HCT116 (cell line): ENCODE results near the gene CRADD. TPM values are rescaled to one million over a fixed set of nuclear protein-coding genes. Genes with fewer than 3 reads are reported as not detected.

Experiments used
- ATAC-seq: fragments of 200-7000 bp; cut with Tn5 transposase; 2 replicates; pipeline ENCODE4 v1.9.1; 2020; ENCODE audit warnings: mild to moderate bottlenecking, moderate library complexity
- BruUV-seq: library from RNA; stranded (reverse); fragments of 400-500 nt; replicated peaks from 2 replicates; lab custom pipeline; 2021; lab: Mats Ljungman, UMichigan
- CTCF ChIA-PET: fragments of 300-600 bp; sonication (Branson Sonifier 250); formaldehyde crosslinking; loops from one replicate; lab custom pipeline; 2021; ENCODE audit warnings: antibody characterized with exemption; lab: Charles Lee
- POLR2A ChIA-PET: fragments of 300-600, 350-600 bp; sonication (Branson Sonifier 250); formaldehyde crosslinking; loops from one replicate; lab custom pipeline; 2021; ENCODE audit warnings: antibody characterized with exemption; lab: Charles Lee
- RAD21 ChIA-PET, 2 experiments: fragments of 300-600 bp; sonication (Branson Sonifier 250); formaldehyde crosslinking; loops; one replicate each; lab custom pipeline; 2023; ENCODE audit warnings: low total read pairs in 2 of 2; ENCODE audit not compliant: uncharacterized antibody in 2 of 2, unreplicated experiment in 2 of 2, low non-redundant PET in 1 of 2; lab: Charles Lee
- DNase-seq: peaks from one replicate; pipeline ENCODE4 v3.0.0-alpha.2; 2010; ENCODE audit warnings: low read depth, low spot score
- H2AFZ ChIP-seq: fragments of 200-600 bp; shearing (Covaris generic), sonication (generic); 2 replicates; pipeline ENCODE4 v1.6.1; 2017; ENCODE audit warnings: low read depth, mixed run types, mixed read lengths, antibody characterized with exemption, low read length; ENCODE audit not compliant: poor library complexity, severe bottlenecking
- H3K27ac ChIP-seq: 2 replicates; pipeline ENCODE4 v1.5.1; 2012; ENCODE audit warnings: low read depth, low read length
- H3K27me3 ChIP-seq: fragments of 200-600 bp; sonication (generic); 2 replicates; pipeline ENCODE4 v1.6.1; 2016; ENCODE audit warnings: mixed run types, low read length, mixed read lengths; ENCODE audit not compliant: insufficient read depth
- H3K36me3 ChIP-seq, 2 experiments: fragments of 200-500 bp in 1 of 2; fragments of 200-600 bp in 1 of 2; sonication (Bioruptor generic) in 1 of 2; sonication (generic) in 1 of 2; 2 replicates each; pipeline versions ENCODE4 v1.5.1 to v1.6.1; 2014 to 2016; ENCODE audit warnings: low read length in 2 of 2, inconsistent platforms in 1 of 2, mixed read lengths in 1 of 2, mixed run types in 1 of 2; ENCODE audit not compliant: insufficient read depth in 2 of 2, control insufficient read depth in 1 of 2
- H3K4me1 ChIP-seq, 2 experiments: fragments of 200-600 bp in 1 of 2; sonication (generic) in 1 of 2; 2 replicates each; pipeline versions ENCODE4 v1.5.1 to v1.6.1; 2012 to 2017; ENCODE audit warnings: low read length in 2 of 2, inconsistent platforms in 1 of 2, mild to moderate bottlenecking in 1 of 2, mixed read lengths in 1 of 2, mixed run types in 1 of 2, moderate library complexity in 1 of 2; ENCODE audit not compliant: insufficient read depth in 2 of 2, control insufficient read depth in 1 of 2
- H3K4me2 ChIP-seq: fragments of 200-600 bp; sonication (generic); 2 replicates; pipeline ENCODE4 v1.6.1; 2017; ENCODE audit warnings: mixed run types, low read length, mixed read lengths
- H3K4me3 ChIP-seq, 2 experiments: fragments of 200-600 bp in 1 of 2; sonication (generic) in 1 of 2; replicated peaks in 1 of 2; 2 replicates each; pipeline ENCODE4 v1.5.1; 2011 to 2016; ENCODE audit warnings: low read length in 2 of 2, control low read depth in 1 of 2, low read depth in 1 of 2, mild to moderate bottlenecking in 1 of 2, mixed read lengths in 1 of 2, mixed run types in 1 of 2
- H3K79me2 ChIP-seq: fragments of 200-600 bp; sonication (generic); 2 replicates; pipeline ENCODE4 v1.6.1; 2017; ENCODE audit warnings: mild to moderate bottlenecking, mixed run types, low read length, moderate library complexity, mixed read lengths; ENCODE audit not compliant: insufficient read depth
- H3K9ac ChIP-seq: fragments of 200-600 bp; sonication (generic); 2 replicates; pipeline ENCODE4 v1.6.1; 2016; ENCODE audit warnings: low read length, mixed read lengths
- H3K9me2 ChIP-seq: fragments of 200-600 bp; sonication (generic), shearing (Covaris generic); 2 replicates; pipeline ENCODE4 v1.6.1; 2017; ENCODE audit warnings: mixed run types, mild to moderate bottlenecking, moderate library complexity; ENCODE audit not compliant: insufficient read depth
- H3K9me3 ChIP-seq, 2 experiments: fragments of 200-500 bp in 1 of 2; fragments of 200-600 bp in 1 of 2; sonication (Bioruptor generic) in 1 of 2; sonication (generic) in 1 of 2; 2 replicates each; pipeline ENCODE4 v1.6.1; 2014 to 2017; ENCODE audit warnings: low read length in 2 of 2, mixed read lengths in 2 of 2, inconsistent platforms in 1 of 2, low read depth in 1 of 2, mild to moderate bottlenecking in 1 of 2, mixed run types in 1 of 2, moderate library complexity in 1 of 2; ENCODE audit not compliant: control insufficient read depth in 1 of 2, insufficient read depth in 1 of 2
- H4K20me1 ChIP-seq: fragments of 200-600 bp; sonication (generic), shearing (Covaris generic); 2 replicates; pipeline ENCODE4 v1.6.1; 2017; ENCODE audit warnings: mixed run types, mild to moderate bottlenecking, moderate library complexity; ENCODE audit not compliant: insufficient read depth
- CBX3 ChIP-seq: IDR thresholded peaks from 2 replicates; pipeline ENCODE4 v1.6.1; 2012; ENCODE audit warnings: low read depth
- CEBPB ChIP-seq: IDR thresholded peaks from 2 replicates; pipeline ENCODE4 v1.6.1; 2012; ENCODE audit warnings: low read depth
- EGR1 ChIP-seq: IDR thresholded peaks from 2 replicates; pipeline ENCODE4 v1.6.1; 2012; ENCODE audit warnings: low read depth
- ELF1 ChIP-seq: IDR thresholded peaks from 2 replicates; pipeline ENCODE4 v1.6.1; 2012; ENCODE audit warnings: low read depth, borderline replicate concordance
- EZH2 ChIP-seq: fragments of 200-600 bp; sonication (generic); IDR thresholded peaks from 2 replicates; pipeline ENCODE4 v1.6.1; 2017; ENCODE audit warnings: antibody characterized with exemption, mixed run types
- FOSL1 ChIP-seq: IDR thresholded peaks from 2 replicates; pipeline ENCODE4 v1.6.1; 2012; ENCODE audit warnings: low read depth
- JUND ChIP-seq: IDR thresholded peaks from 2 replicates; pipeline ENCODE4 v1.6.1; 2012
- POLR2A ChIP-seq: IDR thresholded peaks from 2 replicates; pipeline ENCODE4 v1.7.0; 2011; ENCODE audit warnings: borderline replicate concordance; ENCODE audit not compliant: insufficient read depth, insufficient read length; ENCODE audit errors: extremely low read depth
- RAD21 ChIP-seq: IDR thresholded peaks from 2 replicates; pipeline ENCODE4 v1.6.1; 2012; ENCODE audit warnings: low read depth, mild to moderate bottlenecking
- TCF7L2 ChIP-seq: IDR thresholded peaks from 2 replicates; pipeline ENCODE4 v1.7.0; 2011; ENCODE audit warnings: borderline replicate concordance, inconsistent platforms; ENCODE audit not compliant: insufficient read depth, insufficient read length; ENCODE audit errors: extremely low read depth
- YY1 ChIP-seq: IDR thresholded peaks from 2 replicates; pipeline ENCODE4 v1.6.1; 2011; ENCODE audit warnings: low read length, low read depth, moderate library complexity, mild to moderate bottlenecking; ENCODE audit not compliant: insufficient replicate concordance; ENCODE audit errors: extremely low read depth
- ZFX ChIP-seq: fragments of 450-650 bp; IDR thresholded peaks from 2 replicates; pipeline ENCODE4 v1.6.1; 2017
- intact Hi-C: fragments of 100-400 bp; cut with micrococcal nuclease; formaldehyde crosslinking; loops from 2 replicates; pipeline ENCODE4 v1.10.0; 2022
- total RNA-seq: library from RNA; stranded (reverse); gene quantifications from one replicate; pipeline ENCODE4 v1.2.1, GENCODE V29; 2021; ENCODE audit not compliant: unreplicated experiment
- TF ChIP-seq, protein P1 (sequence below): IDR thresholded peaks from 2 replicates; pipeline ENCODE4 v1.6.1; 2011; ENCODE audit warnings: mild to moderate bottlenecking, low read length, moderate library complexity; ENCODE audit not compliant: insufficient replicate concordance; ENCODE audit errors: extremely low read depth
- TF ChIP-seq, protein P2 (sequence below), 3 experiments: fragments of 200-600 bp in 1 of 3; sonication (generic) in 1 of 3; IDR thresholded peaks in 2 of 3; conservative IDR thresholded peaks in 1 of 3; 2 replicates each; pipeline ENCODE4 v1.5.1; 2012 to 2017; ENCODE audit warnings: low read depth in 2 of 3, low read length in 2 of 3, antibody characterized with exemption in 1 of 3, borderline replicate concordance in 1 of 3, control low read depth in 1 of 3, mild to moderate bottlenecking in 1 of 3, mixed read lengths in 1 of 3, mixed run types in 1 of 3, moderate library complexity in 1 of 3; ENCODE audit not compliant: insufficient read depth in 1 of 3
- TF ChIP-seq, protein P3 (sequence below): IDR thresholded peaks from 2 replicates; pipeline ENCODE4 v1.6.1; 2012; ENCODE audit warnings: low read depth

The CRADD gene
- total RNA-seq, 1 experiment from 2014 or later = 12.2 TPM

DNA sequence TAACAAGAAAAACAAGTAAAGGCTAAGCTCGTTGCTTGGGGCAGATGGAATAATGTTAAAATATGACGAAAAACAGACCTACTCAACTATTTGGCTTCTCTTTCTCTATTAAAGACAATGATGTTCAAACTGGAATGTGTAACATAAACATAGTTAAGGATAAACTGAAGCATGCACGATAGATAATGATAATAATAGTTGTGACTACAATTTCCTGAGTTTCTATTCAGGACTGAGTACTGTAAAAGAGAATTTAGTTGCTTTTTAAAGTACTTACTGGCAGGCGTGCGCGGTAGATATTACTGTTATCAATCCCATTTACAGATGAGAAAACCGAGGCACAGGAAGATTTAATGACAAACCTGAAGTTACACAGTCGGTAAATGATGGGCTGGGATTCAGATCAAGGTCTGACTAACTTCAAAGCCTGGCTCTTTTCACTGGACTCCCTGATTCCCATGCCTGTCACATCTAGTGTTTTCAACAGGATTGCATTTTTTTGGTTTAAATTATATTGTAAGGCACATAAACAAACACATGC lies 103.0 kb downstream of the CRADD start:
- RAD21 ChIA-PET = no interaction called here
- BruUV-seq = no TSS peak
- Histone ChIP-seq H3K4me3 (no peak overlapping the region), H3K9me2 (no peaks in the 10 kb centered on the region), H3K9me3 (no peaks in the 10 kb centered on the region), H3K36me3 (no peaks in the 10 kb centered on the region), H3K9ac (no peak overlapping the region)
- no peak for ATAC-seq
- TF ChIP-seq ELF1 = no peak
- no peak for TF ChIP-seq CBX3
- no peak for TF ChIP-seq EGR1
- TF ChIP-seq ZFX = no peak
- TF ChIP-seq FOSL1 = no peak
- TF ChIP-seq POLR2A = no peak
- TF ChIP-seq, protein P1, sequence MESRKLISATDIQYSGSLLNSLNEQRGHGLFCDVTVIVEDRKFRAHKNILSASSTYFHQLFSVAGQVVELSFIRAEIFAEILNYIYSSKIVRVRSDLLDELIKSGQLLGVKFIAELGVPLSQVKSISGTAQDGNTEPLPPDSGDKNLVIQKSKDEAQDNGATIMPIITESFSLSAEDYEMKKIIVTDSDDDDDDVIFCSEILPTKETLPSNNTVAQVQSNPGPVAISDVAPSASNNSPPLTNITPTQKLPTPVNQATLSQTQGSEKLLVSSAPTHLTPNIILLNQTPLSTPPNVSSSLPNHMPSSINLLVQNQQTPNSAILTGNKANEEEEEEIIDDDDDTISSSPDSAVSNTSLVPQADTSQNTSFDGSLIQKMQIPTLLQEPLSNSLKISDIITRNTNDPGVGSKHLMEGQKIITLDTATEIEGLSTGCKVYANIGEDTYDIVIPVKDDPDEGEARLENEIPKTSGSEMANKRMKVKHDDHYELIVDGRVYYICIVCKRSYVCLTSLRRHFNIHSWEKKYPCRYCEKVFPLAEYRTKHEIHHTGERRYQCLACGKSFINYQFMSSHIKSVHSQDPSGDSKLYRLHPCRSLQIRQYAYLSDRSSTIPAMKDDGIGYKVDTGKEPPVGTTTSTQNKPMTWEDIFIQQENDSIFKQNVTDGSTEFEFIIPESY = no peak
- TF ChIP-seq JUND = no peak
- no peak for TF ChIP-seq TCF7L2
- TF ChIP-seq, protein P2, sequence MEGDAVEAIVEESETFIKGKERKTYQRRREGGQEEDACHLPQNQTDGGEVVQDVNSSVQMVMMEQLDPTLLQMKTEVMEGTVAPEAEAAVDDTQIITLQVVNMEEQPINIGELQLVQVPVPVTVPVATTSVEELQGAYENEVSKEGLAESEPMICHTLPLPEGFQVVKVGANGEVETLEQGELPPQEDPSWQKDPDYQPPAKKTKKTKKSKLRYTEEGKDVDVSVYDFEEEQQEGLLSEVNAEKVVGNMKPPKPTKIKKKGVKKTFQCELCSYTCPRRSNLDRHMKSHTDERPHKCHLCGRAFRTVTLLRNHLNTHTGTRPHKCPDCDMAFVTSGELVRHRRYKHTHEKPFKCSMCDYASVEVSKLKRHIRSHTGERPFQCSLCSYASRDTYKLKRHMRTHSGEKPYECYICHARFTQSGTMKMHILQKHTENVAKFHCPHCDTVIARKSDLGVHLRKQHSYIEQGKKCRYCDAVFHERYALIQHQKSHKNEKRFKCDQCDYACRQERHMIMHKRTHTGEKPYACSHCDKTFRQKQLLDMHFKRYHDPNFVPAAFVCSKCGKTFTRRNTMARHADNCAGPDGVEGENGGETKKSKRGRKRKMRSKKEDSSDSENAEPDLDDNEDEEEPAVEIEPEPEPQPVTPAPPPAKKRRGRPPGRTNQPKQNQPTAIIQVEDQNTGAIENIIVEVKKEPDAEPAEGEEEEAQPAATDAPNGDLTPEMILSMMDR (IDR thresholded peaks at IDR 0.05 in 2 of 3, conservative IDR thresholded peaks at IDR 0.05 in 1 of 3; ENCODE audit: borderline replicate concordance in 1 of 3, insufficient read depth in 1 of 3, low read depth in 2 of 3, low read length in 2 of 3) = no peak
- TF ChIP-seq, protein P3, sequence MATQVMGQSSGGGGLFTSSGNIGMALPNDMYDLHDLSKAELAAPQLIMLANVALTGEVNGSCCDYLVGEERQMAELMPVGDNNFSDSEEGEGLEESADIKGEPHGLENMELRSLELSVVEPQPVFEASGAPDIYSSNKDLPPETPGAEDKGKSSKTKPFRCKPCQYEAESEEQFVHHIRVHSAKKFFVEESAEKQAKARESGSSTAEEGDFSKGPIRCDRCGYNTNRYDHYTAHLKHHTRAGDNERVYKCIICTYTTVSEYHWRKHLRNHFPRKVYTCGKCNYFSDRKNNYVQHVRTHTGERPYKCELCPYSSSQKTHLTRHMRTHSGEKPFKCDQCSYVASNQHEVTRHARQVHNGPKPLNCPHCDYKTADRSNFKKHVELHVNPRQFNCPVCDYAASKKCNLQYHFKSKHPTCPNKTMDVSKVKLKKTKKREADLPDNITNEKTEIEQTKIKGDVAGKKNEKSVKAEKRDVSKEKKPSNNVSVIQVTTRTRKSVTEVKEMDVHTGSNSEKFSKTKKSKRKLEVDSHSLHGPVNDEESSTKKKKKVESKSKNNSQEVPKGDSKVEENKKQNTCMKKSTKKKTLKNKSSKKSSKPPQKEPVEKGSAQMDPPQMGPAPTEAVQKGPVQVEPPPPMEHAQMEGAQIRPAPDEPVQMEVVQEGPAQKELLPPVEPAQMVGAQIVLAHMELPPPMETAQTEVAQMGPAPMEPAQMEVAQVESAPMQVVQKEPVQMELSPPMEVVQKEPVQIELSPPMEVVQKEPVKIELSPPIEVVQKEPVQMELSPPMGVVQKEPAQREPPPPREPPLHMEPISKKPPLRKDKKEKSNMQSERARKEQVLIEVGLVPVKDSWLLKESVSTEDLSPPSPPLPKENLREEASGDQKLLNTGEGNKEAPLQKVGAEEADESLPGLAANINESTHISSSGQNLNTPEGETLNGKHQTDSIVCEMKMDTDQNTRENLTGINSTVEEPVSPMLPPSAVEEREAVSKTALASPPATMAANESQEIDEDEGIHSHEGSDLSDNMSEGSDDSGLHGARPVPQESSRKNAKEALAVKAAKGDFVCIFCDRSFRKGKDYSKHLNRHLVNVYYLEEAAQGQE = no peak
- no peak for TF ChIP-seq CEBPB
- no peak for TF ChIP-seq RAD21
- TF ChIP-seq YY1 = no peak
- no peak for TF ChIP-seq EZH2
- TF ChIP-seq, all 23 proteins: peak for 0
- ChIA-PET CTCF (no interaction called here), POLR2A (interaction anchor here (1.0 kb wide), 1 partner anchor 14 kb away, joined by 3 read pairs; no protein-coding TSS in a partner anchor)
- Histone ChIP-seq H3K27ac (no peak overlapping the region), H3K4me2 (no peak overlapping the region), H2AFZ (no peak overlapping the region), H4K20me1 (no peaks in the 10 kb centered on the region; the same call in 1 of the 2 replicates), H3K4me1 (peaks cover 22 to 67% of the 10 kb centered on the region in 2 experiments), H3K27me3 (no peaks in the 10 kb centered on the region), H3K79me2 (no peaks in the 10 kb centered on the region)
- intact Hi-C loops = loop anchor here (10.0 kb wide), 1 partner anchor 215 kb away; no protein-coding TSS in a partner anchor
- no peak for DNase-seq
